Smooth muscle cell (in vitro differentiated cells): ENCODE data around the gene ATP2C2. TPM values are rescaled to one million over a fixed set of nuclear protein-coding genes. Genes with fewer than 3 reads are reported as not detected.

Source experiments
- DNase-seq: peaks from one replicate; lab custom pipeline; 2025; ENCODE audit not compliant: unreplicated experiment; lab: John Stamatoyannopoulos, UW
- H2AFZ ChIP-seq: fragments of 200-600 bp; sonication (generic); 2 replicates; pipeline ENCODE4 v1.6.0; 2016; ENCODE audit warnings: antibody characterized with exemption, low read depth, mild to moderate bottlenecking
- H3F3A ChIP-seq: fragments of 200-600 bp; sonication (generic); 2 replicates; pipeline ENCODE4 v1.6.0; 2017; ENCODE audit warnings: antibody characterized with exemption, low read depth
- H3K27ac ChIP-seq: fragments of 200-600 bp; sonication (generic); 2 replicates; pipeline ENCODE4 v1.5.1; 2016; ENCODE audit warnings: low read depth, mild to moderate bottlenecking
- H3K27me3 ChIP-seq: fragments of 200-600 bp; sonication (generic); 2 replicates; pipeline ENCODE4 v1.6.1; 2016; ENCODE audit warnings: low read depth, mild to moderate bottlenecking
- H3K36me3 ChIP-seq: fragments of 200-600 bp; sonication (generic); 2 replicates; pipeline ENCODE4 v1.5.1; 2016; ENCODE audit warnings: low read depth
- H3K4me1 ChIP-seq: fragments of 200-600 bp; sonication (generic); 2 replicates; pipeline ENCODE4 v1.5.1; 2016; ENCODE audit warnings: low read depth
- H3K4me2 ChIP-seq: fragments of 200-600 bp; sonication (generic); 2 replicates; pipeline ENCODE4 v1.6.0; 2016; ENCODE audit warnings: mild to moderate bottlenecking
- H3K4me3 ChIP-seq: fragments of 200-600 bp; sonication (generic); 2 replicates; pipeline ENCODE4 v1.5.1; 2016; ENCODE audit warnings: mild to moderate bottlenecking
- H3K79me2 ChIP-seq: fragments of 200-600 bp; sonication (generic); 2 replicates; pipeline ENCODE4 v1.6.0; 2016; ENCODE audit warnings: low read depth, mild to moderate bottlenecking
- H3K9ac ChIP-seq: fragments of 200-600 bp; sonication (generic); 2 replicates; pipeline ENCODE4 v1.6.0; 2016; ENCODE audit warnings: low read depth
- H3K9me3 ChIP-seq: fragments of 200-600 bp; sonication (generic); replicated peaks from 2 replicates; pipeline ENCODE4 v1.5.1; 2016; ENCODE audit warnings: low read depth
- H4K20me1 ChIP-seq: fragments of 200-600 bp; sonication (generic); 2 replicates; pipeline ENCODE4 v1.6.0; 2016; ENCODE audit warnings: low read depth
- WGBS: methylation state at CpG from one replicate; pipeline ENCODE4 v1.1.7; 2016; ENCODE audit warnings: low lambda C conversion rate; 5-methylcytosine and 5-hydroxymethylcytosine counted together
- polyA plus RNA-seq: library from polyadenylated mRNA; unstranded; fragments of >200 nt; fragmentation: Nextera tagmentation; extraction: Ambion mirVana; gene quantifications from 2 replicates; pipeline ENCODE4 v1.2.1, GENCODE V29; 2016
- total RNA-seq: library from RNA; depleted of rRNA; stranded (reverse); fragments of >200 nt; gene quantifications from 2 replicates; pipeline ENCODE4 v1.2.3, GENCODE V29; 2014
- TF ChIP-seq, protein P1 (sequence below): fragments of 200-600 bp; sonication (generic); IDR thresholded peaks from 2 replicates; pipeline ENCODE4 v1.5.1; 2017; ENCODE audit warnings: borderline replicate concordance, mild to moderate bottlenecking, antibody characterized with exemption; ENCODE audit not compliant: insufficient read depth, poor library complexity, severe bottlenecking

ATP2C2 gene, protein sequence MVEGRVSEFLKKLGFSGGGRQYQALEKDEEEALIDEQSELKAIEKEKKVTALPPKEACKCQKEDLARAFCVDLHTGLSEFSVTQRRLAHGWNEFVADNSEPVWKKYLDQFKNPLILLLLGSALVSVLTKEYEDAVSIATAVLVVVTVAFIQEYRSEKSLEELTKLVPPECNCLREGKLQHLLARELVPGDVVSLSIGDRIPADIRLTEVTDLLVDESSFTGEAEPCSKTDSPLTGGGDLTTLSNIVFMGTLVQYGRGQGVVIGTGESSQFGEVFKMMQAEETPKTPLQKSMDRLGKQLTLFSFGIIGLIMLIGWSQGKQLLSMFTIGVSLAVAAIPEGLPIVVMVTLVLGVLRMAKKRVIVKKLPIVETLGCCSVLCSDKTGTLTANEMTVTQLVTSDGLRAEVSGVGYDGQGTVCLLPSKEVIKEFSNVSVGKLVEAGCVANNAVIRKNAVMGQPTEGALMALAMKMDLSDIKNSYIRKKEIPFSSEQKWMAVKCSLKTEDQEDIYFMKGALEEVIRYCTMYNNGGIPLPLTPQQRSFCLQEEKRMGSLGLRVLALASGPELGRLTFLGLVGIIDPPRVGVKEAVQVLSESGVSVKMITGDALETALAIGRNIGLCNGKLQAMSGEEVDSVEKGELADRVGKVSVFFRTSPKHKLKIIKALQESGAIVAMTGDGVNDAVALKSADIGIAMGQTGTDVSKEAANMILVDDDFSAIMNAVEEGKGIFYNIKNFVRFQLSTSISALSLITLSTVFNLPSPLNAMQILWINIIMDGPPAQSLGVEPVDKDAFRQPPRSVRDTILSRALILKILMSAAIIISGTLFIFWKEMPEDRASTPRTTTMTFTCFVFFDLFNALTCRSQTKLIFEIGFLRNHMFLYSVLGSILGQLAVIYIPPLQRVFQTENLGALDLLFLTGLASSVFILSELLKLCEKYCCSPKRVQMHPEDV
- total RNA-seq: 3.1 and 3.2 TPM in 2 replicates
- polyA plus RNA-seq: 1.6 and 4.1 TPM in 2 replicates

- Histone ChIP-seq H3K9ac (no peak within 1 kb of the TSS), H4K20me1 (no peaks in the 10 kb centered on the region), H3F3A (no peaks in the 10 kb centered on the region), H3K9me3 (no peaks in the 10 kb centered on the region), H3K4me1 (peaks cover 7% of the 10 kb centered on the region), H3K4me2 (peak within 1 kb of the TSS; percentile 84), H3K4me3 (peak within 1 kb of the TSS; percentile 45), H3K79me2 (no peaks in the 10 kb centered on the region), H2AFZ (no peak within 1 kb of the TSS), H3K36me3 (no peaks in the 10 kb centered on the region), H3K27ac (no peak within 1 kb of the TSS), H3K27me3 (peaks cover 59% of the 10 kb centered on the region)
- TF ChIP-seq, protein P1, sequence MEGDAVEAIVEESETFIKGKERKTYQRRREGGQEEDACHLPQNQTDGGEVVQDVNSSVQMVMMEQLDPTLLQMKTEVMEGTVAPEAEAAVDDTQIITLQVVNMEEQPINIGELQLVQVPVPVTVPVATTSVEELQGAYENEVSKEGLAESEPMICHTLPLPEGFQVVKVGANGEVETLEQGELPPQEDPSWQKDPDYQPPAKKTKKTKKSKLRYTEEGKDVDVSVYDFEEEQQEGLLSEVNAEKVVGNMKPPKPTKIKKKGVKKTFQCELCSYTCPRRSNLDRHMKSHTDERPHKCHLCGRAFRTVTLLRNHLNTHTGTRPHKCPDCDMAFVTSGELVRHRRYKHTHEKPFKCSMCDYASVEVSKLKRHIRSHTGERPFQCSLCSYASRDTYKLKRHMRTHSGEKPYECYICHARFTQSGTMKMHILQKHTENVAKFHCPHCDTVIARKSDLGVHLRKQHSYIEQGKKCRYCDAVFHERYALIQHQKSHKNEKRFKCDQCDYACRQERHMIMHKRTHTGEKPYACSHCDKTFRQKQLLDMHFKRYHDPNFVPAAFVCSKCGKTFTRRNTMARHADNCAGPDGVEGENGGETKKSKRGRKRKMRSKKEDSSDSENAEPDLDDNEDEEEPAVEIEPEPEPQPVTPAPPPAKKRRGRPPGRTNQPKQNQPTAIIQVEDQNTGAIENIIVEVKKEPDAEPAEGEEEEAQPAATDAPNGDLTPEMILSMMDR: no peak
- no peak for DNase-seq
- WGBS: under 1% methylated on average over 63 of the region's 66 CpGs
These were observed at the start of gene ATP2C2 for GRCh38 chr16:84368308-84368996. Gene ATP2C2 (plus strand): TSS chr16:84368538. CDS start chr16:84368616, 78 bp downstream.

DNA sequence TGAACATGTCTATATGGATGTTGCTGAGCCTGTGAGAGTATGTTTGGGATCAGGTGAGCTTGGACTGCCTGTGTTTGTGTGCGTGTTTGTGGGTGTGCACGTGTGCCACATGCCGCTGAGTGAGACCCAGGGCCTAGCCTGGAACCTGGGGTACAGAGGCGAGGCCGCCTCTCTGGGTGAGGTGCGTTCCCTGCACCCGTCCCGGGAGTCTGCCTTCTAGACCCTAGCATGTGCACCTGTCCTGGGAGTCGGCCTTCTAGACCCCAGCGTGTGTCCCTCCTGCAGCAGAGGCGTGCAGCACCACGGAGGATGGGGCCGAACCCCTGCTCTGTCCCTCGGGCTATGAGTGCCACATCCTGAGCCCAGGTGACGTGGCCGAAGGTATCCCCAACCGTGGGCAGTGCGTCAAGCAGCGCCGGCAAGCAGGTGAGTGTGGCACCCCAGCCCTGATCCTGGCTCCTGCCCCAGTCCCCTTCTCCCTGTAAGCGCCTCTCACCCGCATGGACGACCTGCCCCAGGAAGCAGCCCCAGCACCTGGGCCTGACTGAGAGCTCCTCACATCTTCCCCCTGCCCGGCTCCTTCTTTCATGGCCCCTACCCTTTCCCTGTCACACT, 49.1 kb upstream of the ATP2C2 start:
- no peaks in the 10 kb centered on the region for H3K4me1 ChIP-seq
- peaks cover 6% of the 10 kb centered on the region for H4K20me1 ChIP-seq
- H3K79me2 ChIP-seq: no peaks in the 10 kb centered on the region
- H3K4me2 ChIP-seq: no peak overlapping the region
- TF ChIP-seq, protein P1: no peak
- H3K27ac ChIP-seq: no peak overlapping the region
- H2AFZ ChIP-seq: no peak overlapping the region
- H3K9me3 ChIP-seq: no peaks in the 10 kb centered on the region
- no peak overlapping the region for H3K9ac ChIP-seq
- no peaks in the 10 kb centered on the region for H3K27me3 ChIP-seq
- H3F3A ChIP-seq: no peaks in the 10 kb centered on the region
- 93% methylated on average over 24 of the region's 24 CpGs for WGBS
- DNase-seq: no peak
- no peaks in the 10 kb centered on the region for H3K36me3 ChIP-seq
- H3K4me3 ChIP-seq: no peak overlapping the region

- TF ChIP-seq, protein P1: no peak
- no peak overlapping the region for H3K4me3 ChIP-seq
- no peak for DNase-seq
- no peaks in the 10 kb centered on the region for H3K36me3 ChIP-seq
- H3K9ac ChIP-seq: no peak overlapping the region
- H2AFZ ChIP-seq: no peak overlapping the region
- H3K4me2 ChIP-seq: no peak overlapping the region
- H4K20me1 ChIP-seq: no peaks in the 10 kb centered on the region
- H3K79me2 ChIP-seq: no peaks in the 10 kb centered on the region
- no peaks in the 10 kb centered on the region for H3F3A ChIP-seq
- H3K27ac ChIP-seq: no peak overlapping the region
- H3K9me3 ChIP-seq: no peaks in the 10 kb centered on the region
- no peaks in the 10 kb centered on the region for H3K4me1 ChIP-seq
- WGBS: 88% methylated on average over 5 of the region's 5 CpGs
- no peaks in the 10 kb centered on the region for H3K27me3 ChIP-seq
These were observed 47.8 kb upstream of the ATP2C2 start for GRCh38 chr16:84320511-84320910.
